ENCODE results near the gene CFAP97D2. TPM values are rescaled to one million over a fixed set of nuclear protein-coding genes. Genes with fewer than 3 reads are reported as not detected.
"Not testable (repeated sequence)": the region's sequence is repeated elsewhere in the genome, so short reads cannot be mapped to it uniquely, and the experiment has no call there.

Gene CFAP97D2
- total and polyA plus RNA-seq, 4 donors: not detected

DNA sequence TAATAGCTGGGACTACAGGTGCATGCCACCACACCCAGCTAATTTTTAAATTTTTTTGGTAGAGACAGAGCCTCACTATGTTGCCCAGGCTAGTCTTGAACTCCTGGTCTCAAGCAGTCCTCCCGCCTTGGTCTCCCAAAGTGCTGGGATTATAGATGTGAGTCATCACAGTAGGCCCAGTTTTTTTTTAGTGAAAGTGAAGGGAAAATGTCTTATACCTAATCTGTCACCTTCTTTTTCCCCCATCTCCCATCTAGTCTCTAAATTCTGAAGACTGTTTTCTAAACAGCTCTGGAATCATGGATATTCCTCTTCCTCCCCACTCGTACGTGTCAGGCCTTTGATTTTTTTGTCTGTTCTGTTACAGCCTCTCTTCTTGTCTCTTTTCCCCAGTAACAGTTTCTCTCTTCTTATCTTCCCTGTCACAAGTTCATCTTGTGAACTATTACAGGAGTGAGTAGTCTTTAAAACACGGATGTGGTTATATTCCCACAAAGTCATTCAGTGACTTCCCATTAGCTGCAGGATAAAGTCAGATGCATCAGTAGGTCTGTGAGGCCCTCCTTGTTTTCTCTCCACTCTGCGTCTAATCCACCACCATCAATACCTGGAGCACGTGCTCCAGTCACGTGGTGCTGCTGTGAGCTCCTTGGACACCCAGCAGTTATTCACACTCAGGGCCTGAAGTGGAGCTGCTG, 58.5 kb downstream of the CFAP97D2 start:
- whole genome bisulfite sequencing, 2 donors: 85% methylated on average over 7 of the region's 7 CpGs
- intact Hi-C loops (cut with DNase I): no loop called here
- H3K4me3 ChIP-seq (ENCODE audit: low read length in 2 of 2): no peak overlapping the region
- no peaks in the 10 kb centered on the region for H3K4me1 ChIP-seq (ENCODE audit: control insufficient read depth in 1 of 2, insufficient read depth in 2 of 2, low read length in 2 of 2)
- DNase-seq: no peak
- no peak for ATAC-seq (ENCODE audit: low FRiP score)
- no peaks in the 10 kb centered on the region for H3K9me3 ChIP-seq (ENCODE audit: control insufficient read depth, low read length)
- H3K36me3 ChIP-seq (ENCODE audit: control insufficient read depth in 1 of 2, insufficient read depth in 2 of 2, low read length in 1 of 2): peaks cover 0 to 13% of the 10 kb centered on the region in 2 donors
- H3K27ac ChIP-seq (ENCODE audit: low read depth in 1 of 2, low read length in 2 of 2): no peak overlapping the region
- H3K27me3 ChIP-seq (ENCODE audit: control insufficient read depth in 1 of 2, insufficient read depth in 2 of 2, low read length in 1 of 2): no peaks in the 10 kb centered on the region

DNA sequence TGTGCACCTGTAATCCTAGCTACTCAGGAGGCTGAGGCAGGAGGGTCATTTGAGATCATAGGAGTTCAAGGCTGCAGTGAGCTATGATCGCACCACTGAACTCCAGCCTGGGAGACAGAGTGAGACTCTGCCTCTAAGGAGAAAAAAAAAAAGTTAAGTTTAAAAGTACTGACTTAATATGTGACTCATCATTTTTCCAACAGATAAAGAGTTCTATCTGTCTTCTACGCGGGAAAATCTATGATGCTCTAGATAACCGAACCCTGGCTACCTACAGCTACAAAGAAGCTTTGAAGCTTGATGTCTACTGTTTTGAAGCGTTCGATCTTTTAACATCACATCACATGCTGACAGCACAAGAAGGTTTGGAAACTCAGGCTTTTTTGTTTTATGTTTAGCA, 62.9 kb downstream of the CFAP97D2 start:
- Histone ChIP-seq H3K27ac (ENCODE audit: low read depth in 1 of 2, low read length in 2 of 2) (no peak overlapping the region), H3K9me3 (ENCODE audit: control insufficient read depth, low read length) (no peaks in the 10 kb centered on the region), H3K36me3 (ENCODE audit: control insufficient read depth in 1 of 2, insufficient read depth in 2 of 2, low read length in 1 of 2) (peaks cover 3 to 19% of the 10 kb centered on the region in 2 donors), H3K4me1 (ENCODE audit: control insufficient read depth in 1 of 2, insufficient read depth in 2 of 2, low read length in 2 of 2) (no peaks in the 10 kb centered on the region), H3K4me3 (ENCODE audit: low read length in 2 of 2) (no peak overlapping the region), H3K27me3 (ENCODE audit: control insufficient read depth in 1 of 2, insufficient read depth in 2 of 2, low read length in 1 of 2) (no peaks in the 10 kb centered on the region)
- no peak for ATAC-seq (ENCODE audit: low FRiP score)
- no peak for DNase-seq
- 93 to 94% methylated on average over 6 of the region's 6 CpGs for WGBS, 2 donors
- intact Hi-C loops (cut with DNase I): no loop called here

DNA sequence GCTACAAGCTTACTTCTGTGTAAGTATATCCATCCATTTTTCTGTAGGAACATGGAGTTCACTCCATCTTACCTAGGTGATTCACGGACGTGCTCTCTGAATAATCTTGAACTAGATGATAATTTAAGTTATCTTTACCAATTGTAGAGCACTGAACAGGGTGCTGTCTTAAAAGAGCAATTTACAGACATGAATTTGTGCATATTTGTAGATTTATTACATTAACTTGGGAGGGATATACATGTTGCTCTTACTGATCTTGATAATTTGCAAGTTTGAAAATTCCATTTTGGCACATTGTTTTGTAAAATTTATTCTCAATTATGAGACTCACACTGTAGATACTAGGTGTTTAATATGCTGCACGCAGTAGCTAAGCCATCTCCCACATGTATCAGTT, 64.9 kb downstream of the CFAP97D2 start:
- ATAC-seq (ENCODE audit: low FRiP score): no peak
- H3K27ac ChIP-seq (ENCODE audit: low read depth in 1 of 2, low read length in 2 of 2): no peak overlapping the region
- H3K9me3 ChIP-seq (ENCODE audit: control insufficient read depth, low read length): no peaks in the 10 kb centered on the region
- no peaks in the 10 kb centered on the region for H3K4me1 ChIP-seq (ENCODE audit: control insufficient read depth in 1 of 2, insufficient read depth in 2 of 2, low read length in 2 of 2)
- intact Hi-C loops (cut with DNase I): no loop called here
- peaks cover 6 to 17% of the 10 kb centered on the region in 2 donors for H3K36me3 ChIP-seq (ENCODE audit: control insufficient read depth in 1 of 2, insufficient read depth in 2 of 2, low read length in 1 of 2)
- DNase-seq: no peak
- H3K27me3 ChIP-seq (ENCODE audit: control insufficient read depth in 1 of 2, insufficient read depth in 2 of 2, low read length in 1 of 2): no peaks in the 10 kb centered on the region
- 87 to 91% methylated on average over 3 of the region's 3 CpGs for WGBS, 2 donors
- no peak overlapping the region for H3K4me3 ChIP-seq (ENCODE audit: low read length in 2 of 2)

DNA sequence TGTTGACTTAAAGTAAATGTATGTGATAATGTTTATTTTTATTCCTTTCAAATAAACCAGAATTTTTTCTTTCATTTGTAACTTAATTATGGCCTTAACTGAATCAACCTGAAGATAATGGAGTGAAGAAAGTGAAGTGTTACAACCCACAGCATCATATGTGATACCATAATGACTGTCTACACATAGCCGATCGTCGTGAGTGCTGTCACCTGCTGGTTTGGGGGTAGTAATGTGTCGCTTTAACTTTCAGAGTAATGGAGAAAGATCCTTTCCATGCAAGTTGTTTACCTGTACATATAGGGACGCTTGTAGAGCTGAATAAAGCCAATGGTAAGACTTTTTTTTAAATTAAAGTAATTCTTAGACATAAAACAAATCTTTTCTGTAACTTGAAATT, 65.6 kb downstream of the CFAP97D2 start:
- H3K36me3 ChIP-seq (ENCODE audit: control insufficient read depth in 1 of 2, insufficient read depth in 2 of 2, low read length in 1 of 2): peaks cover 6 to 16% of the 10 kb centered on the region in 2 donors
- DNase-seq: no peak
- intact Hi-C loops (cut with DNase I): no loop called here
- no peak for ATAC-seq (ENCODE audit: low FRiP score)
- no peak overlapping the region for H3K4me3 ChIP-seq (ENCODE audit: low read length in 2 of 2)
- H3K4me1 ChIP-seq (ENCODE audit: control insufficient read depth in 1 of 2, insufficient read depth in 2 of 2, low read length in 2 of 2): no peaks in the 10 kb centered on the region
- no peaks in the 10 kb centered on the region for H3K9me3 ChIP-seq (ENCODE audit: control insufficient read depth, low read length)
- no peaks in the 10 kb centered on the region for H3K27me3 ChIP-seq (ENCODE audit: control insufficient read depth in 1 of 2, insufficient read depth in 2 of 2, low read length in 1 of 2)
- no peak overlapping the region for H3K27ac ChIP-seq (ENCODE audit: low read depth in 1 of 2, low read length in 2 of 2)
- WGBS, 2 donors: 81 to 91% methylated on average over 5 of the region's 5 CpGs

DNA sequence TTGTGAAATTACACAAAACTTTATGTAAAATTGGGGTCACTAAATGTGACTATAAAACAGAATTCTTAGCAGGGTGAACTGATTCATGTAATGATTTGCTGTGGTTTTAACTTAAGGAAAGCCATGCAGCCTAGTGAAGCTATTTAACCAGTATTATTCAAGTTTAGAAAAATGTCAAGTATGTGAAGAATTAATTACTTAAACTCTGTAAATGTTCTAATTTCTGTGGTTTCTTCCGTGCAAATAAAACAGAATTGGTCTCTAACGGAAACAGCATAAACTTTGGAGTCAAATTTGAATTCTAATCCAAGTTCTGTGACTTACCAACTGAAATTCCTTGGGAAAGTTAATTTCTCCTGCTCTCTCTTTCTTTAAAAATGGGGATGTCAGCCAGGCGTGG, 69.0 kb downstream of the CFAP97D2 start:
- H3K27ac ChIP-seq (ENCODE audit: low read depth in 1 of 2, low read length in 2 of 2): no peak overlapping the region
- H3K9me3 ChIP-seq (ENCODE audit: control insufficient read depth, low read length): no peaks in the 10 kb centered on the region
- H3K4me1 ChIP-seq (ENCODE audit: control insufficient read depth in 1 of 2, insufficient read depth in 2 of 2, low read length in 2 of 2): no peaks in the 10 kb centered on the region
- intact Hi-C loops (cut with DNase I): no loop called here
- ATAC-seq (ENCODE audit: low FRiP score) (no peak), DNase-seq (no peak)
- 22 to 27% methylated on average over 3 of the region's 3 CpGs for WGBS, 2 donors
- peaks cover 6 to 10% of the 10 kb centered on the region in 2 donors for H3K36me3 ChIP-seq (ENCODE audit: control insufficient read depth in 1 of 2, insufficient read depth in 2 of 2, low read length in 1 of 2)
- H3K27me3 ChIP-seq (ENCODE audit: control insufficient read depth in 1 of 2, insufficient read depth in 2 of 2, low read length in 1 of 2): no peaks in the 10 kb centered on the region
- H3K4me3 ChIP-seq (ENCODE audit: low read length in 2 of 2): no peak overlapping the region

DNA sequence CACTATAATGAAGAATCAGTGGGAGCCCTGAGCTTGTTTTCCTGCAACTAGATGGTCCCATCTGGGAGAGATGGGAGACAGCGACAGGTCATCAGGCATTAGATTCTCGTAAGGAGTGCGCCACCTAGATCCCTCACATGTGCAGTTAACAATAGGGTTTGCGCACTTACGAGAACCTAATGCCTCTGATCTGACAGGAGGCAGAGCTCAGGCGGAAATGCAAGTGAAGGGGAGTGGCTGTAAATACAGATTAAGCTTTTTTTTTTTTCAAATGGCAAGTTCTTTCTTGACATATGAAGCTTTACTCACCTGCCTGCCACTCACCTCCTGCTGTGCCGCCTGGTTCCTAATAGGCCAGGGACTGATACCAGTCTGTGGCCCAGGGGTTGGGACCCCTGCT, 70.0 kb downstream of the CFAP97D2 start:
- 95 to 96% methylated on average over 7 of the region's 7 CpGs for WGBS, 2 donors
- Histone ChIP-seq H3K27ac (ENCODE audit: low read depth in 1 of 2, low read length in 2 of 2) (no peak overlapping the region), H3K4me1 (ENCODE audit: control insufficient read depth in 1 of 2, insufficient read depth in 2 of 2, low read length in 2 of 2) (no peaks in the 10 kb centered on the region), H3K9me3 (ENCODE audit: control insufficient read depth, low read length) (no peaks in the 10 kb centered on the region), H3K4me3 (ENCODE audit: low read length in 2 of 2) (no peak overlapping the region), H3K36me3 (ENCODE audit: control insufficient read depth in 1 of 2, insufficient read depth in 2 of 2, low read length in 1 of 2) (peaks cover 3 to 10% of the 10 kb centered on the region in 2 donors), H3K27me3 (ENCODE audit: control insufficient read depth in 1 of 2, insufficient read depth in 2 of 2, low read length in 1 of 2) (no peaks in the 10 kb centered on the region)
- intact Hi-C loops (cut with DNase I): no loop called here
- DNase-seq: no peak
- no peak for ATAC-seq (ENCODE audit: low FRiP score)

DNA sequence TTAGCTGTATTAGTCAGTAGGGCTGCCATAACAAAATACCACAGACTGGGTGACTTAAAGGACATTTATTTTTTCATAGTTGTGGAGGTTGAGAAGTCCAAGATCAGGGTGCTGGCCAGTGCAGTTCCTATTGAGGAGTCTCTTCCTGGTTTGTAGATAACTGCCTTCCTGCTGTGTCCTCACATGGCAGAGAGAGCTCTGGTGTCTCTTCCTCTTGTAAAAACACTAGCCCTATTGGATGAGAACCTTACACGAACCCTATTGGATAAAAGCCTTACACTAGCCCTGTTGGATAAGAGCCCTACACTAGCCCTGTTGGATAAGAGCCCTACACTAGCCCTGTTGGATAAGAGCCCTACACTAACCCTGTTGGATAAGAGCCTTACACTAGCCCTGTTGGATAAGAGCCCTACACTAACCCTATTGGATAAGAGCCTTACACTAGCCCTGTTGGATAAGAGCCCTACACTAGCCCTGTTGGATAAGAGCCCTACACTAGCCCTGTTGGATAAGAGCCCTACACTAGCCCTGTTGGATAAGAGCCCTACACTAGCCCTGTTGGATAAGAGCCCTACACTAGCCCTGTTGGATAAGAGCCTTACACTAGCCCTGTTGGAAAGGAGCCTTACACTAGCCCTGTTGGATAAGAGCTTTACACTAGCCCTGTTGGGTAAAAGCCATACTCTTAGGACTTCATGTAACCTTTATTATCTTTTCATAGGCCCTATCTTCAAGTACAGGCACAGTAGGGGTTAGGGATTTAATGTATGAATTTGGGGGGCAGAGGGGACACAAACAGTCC, 72.8 kb downstream of the CFAP97D2 start:
- H3K36me3 ChIP-seq (ENCODE audit: control insufficient read depth in 1 of 2, insufficient read depth in 2 of 2, low read length in 1 of 2); H3K9me3 ChIP-seq (ENCODE audit: control insufficient read depth, low read length): not testable (repeated sequence)
- WGBS, 2 donors: 76 to 79% methylated on average over 1 of the region's 1 CpG

DNA sequence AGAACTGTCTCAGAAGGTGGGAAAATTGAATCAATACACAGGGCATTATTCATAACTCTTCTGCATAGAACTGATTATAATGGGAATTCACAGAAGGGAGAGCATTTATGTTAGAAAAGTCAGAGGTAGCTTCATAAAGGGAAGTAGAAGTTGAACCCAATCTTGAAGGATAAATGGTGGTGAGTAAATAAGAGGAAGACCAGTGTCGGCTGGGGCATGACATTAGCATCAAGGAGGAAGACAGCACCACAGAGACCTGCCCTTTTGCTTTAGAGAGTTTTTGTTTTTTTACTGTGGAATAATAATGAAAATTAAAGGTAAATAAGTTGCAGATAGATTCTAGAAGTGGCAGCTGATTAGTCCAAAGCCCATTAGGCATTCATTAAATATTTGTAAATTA, 77.5 kb downstream of the CFAP97D2 start:
- DNase-seq: no peak
- WGBS, 2 donors: 88 to 89% methylated on average over 1 of the region's 1 CpG
- no peaks in the 10 kb centered on the region for H3K4me1 ChIP-seq (ENCODE audit: control insufficient read depth in 1 of 2, insufficient read depth in 2 of 2, low read length in 2 of 2)

More for the DNA sequence above, 72.8 kb downstream of the CFAP97D2 start:
- H3K27ac ChIP-seq (ENCODE audit: low read depth in 1 of 2, low read length in 2 of 2); ATAC-seq (ENCODE audit: low FRiP score); H3K27me3 ChIP-seq (ENCODE audit: control insufficient read depth in 1 of 2, insufficient read depth in 2 of 2, low read length in 1 of 2); DNase-seq; H3K4me1 ChIP-seq (ENCODE audit: control insufficient read depth in 1 of 2, insufficient read depth in 2 of 2, low read length in 2 of 2); H3K4me3 ChIP-seq (ENCODE audit: low read length in 2 of 2); intact Hi-C loops (cut with DNase I): not testable (repeated sequence)

DNA sequence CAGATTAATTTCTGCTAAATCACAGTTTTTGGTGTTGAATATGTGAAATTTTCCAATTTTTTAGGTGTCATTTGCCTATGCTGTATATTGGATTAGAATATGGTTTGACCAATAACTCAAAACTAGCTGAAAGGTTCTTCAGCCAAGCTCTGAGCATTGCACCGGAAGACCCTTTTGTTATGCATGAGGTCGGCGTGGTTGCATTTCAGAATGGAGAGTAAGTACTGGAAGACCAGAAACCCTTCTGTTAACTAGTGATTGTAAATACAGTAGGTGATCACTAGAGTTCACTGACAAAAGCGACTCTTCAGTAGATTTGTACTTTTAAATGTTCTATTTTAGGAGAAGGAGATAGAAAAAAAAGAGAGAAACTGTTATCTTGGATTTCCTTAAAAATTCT, 78.0 kb downstream of the CFAP97D2 start:
- Histone ChIP-seq H3K36me3 (ENCODE audit: control insufficient read depth in 1 of 2, insufficient read depth in 2 of 2, low read length in 1 of 2) (peaks cover 2 to 18% of the 10 kb centered on the region in 2 donors), H3K27me3 (ENCODE audit: control insufficient read depth in 1 of 2, insufficient read depth in 2 of 2, low read length in 1 of 2) (no peaks in the 10 kb centered on the region), H3K4me3 (ENCODE audit: low read length in 2 of 2) (no peak overlapping the region), H3K4me1 (ENCODE audit: control insufficient read depth in 1 of 2, insufficient read depth in 2 of 2, low read length in 2 of 2) (no peaks in the 10 kb centered on the region), H3K9me3 (ENCODE audit: control insufficient read depth, low read length) (no peaks in the 10 kb centered on the region), H3K27ac (ENCODE audit: low read depth in 1 of 2, low read length in 2 of 2) (no peak overlapping the region)
- 90 to 92% methylated on average over 4 of the region's 4 CpGs for WGBS, 2 donors
- DNase-seq: no peak
- intact Hi-C loops (cut with DNase I): no loop called here
- no peak for ATAC-seq (ENCODE audit: low FRiP score)

More for the DNA sequence above, 77.5 kb downstream of the CFAP97D2 start:
- Histone ChIP-seq H3K27ac (ENCODE audit: low read depth in 1 of 2, low read length in 2 of 2) (no peak overlapping the region), H3K36me3 (ENCODE audit: control insufficient read depth in 1 of 2, insufficient read depth in 2 of 2, low read length in 1 of 2) (peaks cover 2 to 20% of the 10 kb centered on the region in 2 donors), H3K4me3 (ENCODE audit: low read length in 2 of 2) (no peak overlapping the region), H3K27me3 (ENCODE audit: control insufficient read depth in 1 of 2, insufficient read depth in 2 of 2, low read length in 1 of 2) (no peaks in the 10 kb centered on the region), H3K9me3 (ENCODE audit: control insufficient read depth, low read length) (no peaks in the 10 kb centered on the region)
- ATAC-seq (ENCODE audit: low FRiP score): no peak
- intact Hi-C loops (cut with DNase I): no loop called here
